WTC11 (cell line): ENCODE data around the gene HDDC3. TPM values are rescaled to one million over a fixed set of nuclear protein-coding genes. Genes with fewer than 3 reads are reported as not detected.

Experiments used
- ATAC-seq: fragments of 200-7000 bp; cut with Tn5 transposase; 2 replicates; pipeline ENCODE4 v1.10.0; 2021; ENCODE audit warnings: mild to moderate bottlenecking, moderate library complexity
- CTCF ChIA-PET: fragments of 300-600 bp; sonication (Branson Sonifier 250); formaldehyde crosslinking; loops from one replicate; lab custom pipeline; 2021; ENCODE audit warnings: antibody characterized with exemption; lab: Charles Lee
- POLR2A ChIA-PET: fragments of 350-600 bp; sonication (Branson Sonifier 250); formaldehyde crosslinking; loops from one replicate; lab custom pipeline; 2021; ENCODE audit warnings: antibody characterized with exemption; lab: Charles Lee
- DNase-seq: peaks from one replicate; pipeline ENCODE4 v3.0.0; 2021; ENCODE audit warnings: low spot score
- H3K27ac Mint-ChIP-seq: 2 replicates; pipeline ENCODE4 v1.8.0; 2021; ENCODE audit warnings: mixed read lengths
- H3K27me3 Mint-ChIP-seq: 2 replicates; pipeline ENCODE4 v1.8.0; 2021; ENCODE audit warnings: low read depth, mild to moderate bottlenecking, moderate library complexity, mixed read lengths
- H3K36me3 Mint-ChIP-seq: 2 replicates; pipeline ENCODE4 v1.8.0; 2021; ENCODE audit warnings: mixed read lengths
- H3K4me1 Mint-ChIP-seq: 2 replicates; pipeline ENCODE4 v1.8.0; 2022; ENCODE audit warnings: mixed read lengths
- H3K4me3 Mint-ChIP-seq: 2 replicates; pipeline ENCODE4 v1.8.0; 2021; ENCODE audit warnings: mild to moderate bottlenecking, moderate library complexity, mixed read lengths
- H3K9me3 Mint-ChIP-seq: 2 replicates; pipeline ENCODE4 v1.8.0; 2021; ENCODE audit warnings: mixed read lengths
- AFF4 ChIP-seq: sonication (generic); formaldehyde crosslinking; IDR thresholded peaks from 2 replicates; pipeline ENCODE4 v1.8.1; 2023; ENCODE audit warnings: mild to moderate bottlenecking, missing genetic modification reagents, borderline replicate concordance
- ARID4B ChIP-seq: sonication (generic); formaldehyde crosslinking; IDR thresholded peaks from 2 replicates; pipeline ENCODE4 v1.8.0; 2023; ENCODE audit warnings: missing genetic modification reagents, mild to moderate bottlenecking, borderline replicate concordance
- CREM ChIP-seq: sonication (generic); formaldehyde crosslinking; IDR thresholded peaks from 2 replicates; pipeline ENCODE4 v1.8.1; 2022; ENCODE audit warnings: mild to moderate bottlenecking, missing genetic modification reagents, moderate library complexity
- E2F5 ChIP-seq: sonication (generic); formaldehyde crosslinking; IDR thresholded peaks from 2 replicates; pipeline ENCODE4 v1.8.1; 2022; ENCODE audit warnings: mild to moderate bottlenecking, moderate library complexity, missing genetic modification reagents
- FOXP1 ChIP-seq: sonication (generic); formaldehyde crosslinking; IDR thresholded peaks from 2 replicates; pipeline ENCODE4 v1.8.0; 2022; ENCODE audit warnings: missing genetic modification reagents, mild to moderate bottlenecking, moderate library complexity, borderline replicate concordance
- KAT7 ChIP-seq: sonication (generic); formaldehyde crosslinking; IDR thresholded peaks from 2 replicates; pipeline ENCODE4 v1.8.1; 2023; ENCODE audit warnings: missing genetic modification reagents, mild to moderate bottlenecking, borderline replicate concordance
- NR2C2 ChIP-seq: sonication (generic); formaldehyde crosslinking; IDR thresholded peaks from 2 replicates; pipeline ENCODE4 v1.8.0; 2022; ENCODE audit warnings: mild to moderate bottlenecking, missing genetic modification reagents
- RELA ChIP-seq: sonication (generic); formaldehyde crosslinking; IDR thresholded peaks from 2 replicates; pipeline ENCODE4 v1.8.1; 2022; ENCODE audit warnings: missing genetic modification reagents, mild to moderate bottlenecking, borderline replicate concordance
- SOX15 ChIP-seq: fragments of 250-450 bp; sonication (Bioruptor Pico); IDR thresholded peaks from 2 replicates; pipeline ENCODE4 v1.9.0; 2021; ENCODE audit warnings: mild to moderate bottlenecking
- TP53 ChIP-seq: sonication (generic); formaldehyde crosslinking; IDR thresholded peaks from 2 replicates; pipeline ENCODE4 v1.8.1; 2023; ENCODE audit warnings: mild to moderate bottlenecking, missing genetic modification reagents
- ZNF219 ChIP-seq: sonication (generic); formaldehyde crosslinking; IDR thresholded peaks from 2 replicates; pipeline ENCODE4 v1.8.0; 2023; ENCODE audit warnings: missing genetic modification reagents, mild to moderate bottlenecking, borderline replicate concordance
- ZNF232 ChIP-seq: sonication (generic); formaldehyde crosslinking; IDR thresholded peaks from 2 replicates; pipeline ENCODE4 v1.8.0; 2022; ENCODE audit warnings: mild to moderate bottlenecking, missing genetic modification reagents
- ZNF423 ChIP-seq: fragments of 250-450 bp; sonication (Bioruptor Pico); IDR thresholded peaks from 2 replicates; pipeline ENCODE4 v2.1.2; 2022; ENCODE audit warnings: mild to moderate bottlenecking, moderate library complexity
- ZNF425 ChIP-seq: fragments of 250-450 bp; sonication (Bioruptor Pico); conservative IDR thresholded peaks from 2 replicates; pipeline ENCODE4 v1.9.0; 2021; ENCODE audit warnings: mild to moderate bottlenecking
- ZNF671 ChIP-seq: fragments of 250-450 bp; sonication (Bioruptor Pico); IDR thresholded peaks from 2 replicates; pipeline ENCODE4 v1.8.0; 2021; ENCODE audit warnings: mild to moderate bottlenecking
- total RNA-seq: library from RNA; stranded (reverse); gene quantifications from 3 replicates; pipeline ENCODE4 v1.2.3, GENCODE V29; 2021

Gene HDDC3
- total RNA-seq, 1 experiment from 2014 or later = 16.4 TPM

GRCh38 chr15:90916461-90916860 is 15.9 kb downstream of the HDDC3 start:
- no peak for DNase-seq
- H3K9me3 Mint-ChIP-seq = no peaks in the 10 kb centered on the region
- CTCF ChIA-PET = interaction anchor here (0.7 to 3.8 kb wide), 3 partner anchors 16 to 36 kb away, joined by 3 to 24 read pairs (median 6); partner anchors contain the start of genes HDDC3 and UNC45A
- peaks cover 15% of the 10 kb centered on the region for H3K36me3 Mint-ChIP-seq
- ATAC-seq = no peak
- no peaks in the 10 kb centered on the region; the same call in 1 of the 2 replicates for H3K27me3 Mint-ChIP-seq
- TF ChIP-seq ZNF425 (CRISPR knock-in tag) (no peak), FOXP1 (no peak), NR2C2 (CRISPR knock-in tag) (no peak), SOX15 (CRISPR knock-in tag) (no peak), AFF4 (CRISPR knock-in tag) (no peak), TP53 (no peak), KAT7 (CRISPR knock-in tag) (no peak), E2F5 (no peak), ZNF423 (CRISPR knock-in tag) (no peak), ZNF671 (no peak), ZNF219 (CRISPR knock-in tag) (no peak), CREM (CRISPR knock-in tag) (no peak), RELA (CRISPR knock-in tag) (no peak), ZNF232 (CRISPR knock-in tag) (no peak), ARID4B (CRISPR knock-in tag) (no peak)
- H3K4me1 Mint-ChIP-seq = no peaks in the 10 kb centered on the region
- H3K27ac Mint-ChIP-seq = peak overlapping the region; percentile 59
- POLR2A ChIA-PET = no interaction called here
- no peak overlapping the region for H3K4me3 Mint-ChIP-seq
